GM18870 (cell line): ENCODE data around the gene ZBTB2.

ENCODE experiments used
- ATAC-seq: cut with Tn5 transposase; IDR thresholded peaks from one replicate; pipeline ENCODE4 v1.9.1; 2021; ENCODE audit warnings: moderate library complexity; ENCODE audit not compliant: unreplicated experiment

The ZBTB2 gene, protein sequence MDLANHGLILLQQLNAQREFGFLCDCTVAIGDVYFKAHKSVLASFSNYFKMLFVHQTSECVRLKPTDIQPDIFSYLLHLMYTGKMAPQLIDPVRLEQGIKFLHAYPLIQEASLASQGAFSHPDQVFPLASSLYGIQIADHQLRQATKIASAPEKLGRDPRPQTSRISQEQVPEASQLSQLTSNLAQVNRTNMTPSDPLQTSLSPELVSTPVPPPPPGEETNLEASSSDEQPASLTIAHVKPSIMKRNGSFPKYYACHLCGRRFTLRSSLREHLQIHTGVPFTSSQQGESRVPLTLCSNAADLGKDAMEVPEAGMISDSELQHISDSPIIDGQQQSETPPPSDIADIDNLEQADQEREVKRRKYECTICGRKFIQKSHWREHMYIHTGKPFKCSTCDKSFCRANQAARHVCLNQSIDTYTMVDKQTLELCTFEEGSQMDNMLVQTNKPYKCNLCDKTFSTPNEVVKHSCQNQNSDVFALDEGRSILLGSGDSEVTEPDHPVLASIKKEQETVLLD

DNA sequence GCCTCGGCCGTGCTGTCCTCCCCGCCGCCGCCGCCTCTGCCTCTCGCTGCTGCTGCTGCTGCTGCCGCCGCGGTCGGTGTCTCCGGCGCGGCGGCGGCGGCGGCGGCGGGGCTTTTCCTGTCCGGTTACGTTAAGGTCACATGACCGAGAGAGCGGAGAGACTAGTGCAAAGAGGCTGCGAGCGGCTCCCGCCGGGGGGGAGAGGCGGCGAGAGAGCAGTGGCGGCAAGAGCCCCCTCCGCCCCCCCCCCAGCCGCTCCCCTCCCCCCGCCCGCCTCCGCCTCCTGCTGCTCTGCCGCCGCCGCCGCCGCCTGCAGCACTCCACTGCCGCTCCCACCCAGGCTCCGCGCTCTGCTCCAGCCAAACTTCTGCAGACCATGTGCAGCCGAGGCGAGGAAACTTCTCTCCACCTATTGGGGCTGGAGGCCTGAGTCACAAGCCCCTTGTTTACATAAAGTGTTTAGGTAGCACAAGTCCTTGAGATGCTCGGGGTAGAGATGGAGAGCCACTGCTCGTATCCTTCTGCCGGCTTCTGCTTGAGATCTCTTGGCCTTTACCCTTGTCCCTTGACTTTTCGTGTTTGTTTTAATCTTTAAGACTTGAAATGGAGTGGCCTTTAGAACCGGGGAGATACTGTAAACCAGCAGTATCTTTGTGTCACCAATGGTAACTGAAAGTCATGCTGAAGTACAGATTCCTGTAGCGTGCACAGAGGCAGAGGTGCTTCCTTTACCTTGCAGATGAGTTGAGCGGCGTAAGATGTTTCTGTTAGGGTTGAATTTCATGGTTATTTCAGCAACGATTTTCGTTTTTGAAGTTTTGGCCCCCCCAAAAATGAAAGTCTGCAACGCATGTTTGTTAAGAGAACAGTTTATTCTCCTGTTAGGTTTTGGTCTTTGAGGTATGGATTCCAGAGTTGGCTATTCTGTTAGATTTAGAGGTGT lies at the start of gene ZBTB2:
Gene ZBTB2, minus strand, starts transcription at position 89 of the 943 bp plus-strand sequence. CDS start 17,922 bp downstream, outside the sequence.
- peak; percentile 29 for ATAC-seq

DNA sequence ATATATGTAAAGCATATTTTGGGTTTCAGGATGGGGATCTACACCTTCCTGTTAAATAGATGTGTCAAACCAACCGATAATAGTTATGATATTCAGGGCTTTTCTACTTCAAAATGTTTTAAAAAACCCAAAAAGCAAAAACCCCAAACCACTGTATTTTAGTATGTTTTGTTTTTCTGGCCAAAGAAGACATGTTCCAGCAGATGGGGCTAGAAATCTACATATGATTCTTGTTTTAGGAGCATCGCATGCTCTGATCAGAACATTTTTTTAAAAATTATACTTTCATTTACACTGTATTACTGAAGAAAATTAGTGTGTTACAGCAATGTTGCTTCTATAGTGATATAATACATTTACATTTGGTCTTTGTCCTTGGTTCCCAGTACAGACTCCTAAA lies 49.6 kb upstream of the ZBTB2 start:
- ATAC-seq: peak; percentile 30

- peak; percentile 54 for ATAC-seq
Observed at GRCh38 chr6:151440498-151440897, 49.1 kb upstream of the ZBTB2 start.

DNA sequence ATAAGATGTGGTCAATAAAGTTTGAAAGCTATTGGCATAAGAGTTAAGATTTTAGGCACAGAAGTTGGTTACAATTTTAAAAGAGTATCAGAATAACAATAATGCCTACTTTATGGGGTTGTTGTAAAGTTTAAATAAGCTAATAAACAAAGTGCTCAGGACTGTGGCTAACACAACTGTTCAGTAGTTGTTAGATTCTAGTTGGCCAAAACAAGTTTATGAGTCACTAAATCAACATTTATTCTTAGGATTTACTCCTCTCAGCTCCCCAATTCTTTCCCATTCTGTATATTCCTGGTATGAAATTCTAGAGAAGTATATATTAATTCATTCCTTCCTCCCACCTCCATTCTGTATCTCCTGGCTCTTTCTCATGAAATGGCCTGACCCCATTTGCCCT lies 46.0 kb upstream of the ZBTB2 start:
- ATAC-seq: no peak

DNA sequence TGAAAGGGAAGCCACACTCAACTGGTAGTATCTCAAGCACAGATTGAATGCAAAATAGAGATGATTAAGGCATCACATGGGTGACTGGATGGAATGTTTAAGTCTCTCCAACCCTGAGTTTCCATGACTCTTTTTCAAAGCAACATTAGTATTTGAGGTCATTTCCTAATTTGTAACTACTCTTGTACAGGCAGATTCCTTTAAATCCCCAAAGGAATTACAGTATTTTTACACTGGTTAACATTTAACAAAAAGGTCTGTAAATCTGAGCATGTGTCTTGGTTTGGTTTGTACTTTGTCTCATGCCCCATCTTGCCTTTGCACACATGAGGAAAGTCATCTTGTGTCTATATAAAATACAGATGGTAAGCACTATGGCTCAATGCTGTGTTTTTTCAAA lies 45.4 kb upstream of the ZBTB2 start:
- no peak for ATAC-seq

- ATAC-seq: no peak
Observed at GRCh38 chr6:151436300-151436699, 44.9 kb upstream of the ZBTB2 start.

DNA sequence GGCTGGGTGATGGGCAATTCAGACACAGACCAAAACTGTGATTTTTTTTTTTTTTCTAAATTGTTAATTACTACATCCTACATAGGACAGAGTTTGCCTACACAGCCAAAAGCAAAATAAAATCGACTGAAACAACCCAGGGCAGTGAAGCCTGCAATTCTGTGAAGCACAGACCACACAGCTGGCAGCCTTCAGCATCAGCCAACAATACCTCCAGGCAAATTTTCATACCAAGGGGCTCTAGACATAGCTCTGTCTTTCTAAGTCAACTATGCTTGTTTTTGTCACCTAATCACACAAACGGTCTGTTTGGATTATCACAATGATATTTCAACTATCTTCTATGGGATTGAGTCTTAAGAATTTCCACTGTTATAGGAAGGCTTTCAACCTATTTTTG lies 43.0 kb upstream of the ZBTB2 start:
- ATAC-seq: no peak

GRCh38 chr6:151432651-151433050 lies 41.3 kb upstream of the ZBTB2 start:
- no peak for ATAC-seq

DNA sequence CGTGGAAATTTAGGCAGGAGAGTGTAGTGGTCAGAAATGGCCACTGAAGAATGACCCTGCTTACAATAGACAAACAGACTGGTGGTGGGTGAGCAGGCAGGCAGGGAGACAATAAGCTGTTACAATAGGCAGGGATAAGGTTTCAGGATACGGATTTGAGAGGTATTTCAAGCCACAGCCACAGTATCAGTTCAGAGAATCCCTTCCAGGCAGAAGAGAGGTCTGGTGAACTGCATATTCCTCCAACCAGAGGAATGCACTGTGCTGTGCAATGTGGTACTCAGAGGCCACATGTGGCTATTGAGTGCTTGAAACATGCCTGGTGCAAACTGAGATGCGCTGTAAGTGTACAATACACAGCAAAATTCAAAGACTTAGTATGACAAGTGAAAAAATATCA lies 40.0 kb upstream of the ZBTB2 start:
- ATAC-seq: no peak

- ATAC-seq: no peak
Observed at GRCh38 chr6:151430886-151431285, 39.5 kb upstream of the ZBTB2 start.

DNA sequence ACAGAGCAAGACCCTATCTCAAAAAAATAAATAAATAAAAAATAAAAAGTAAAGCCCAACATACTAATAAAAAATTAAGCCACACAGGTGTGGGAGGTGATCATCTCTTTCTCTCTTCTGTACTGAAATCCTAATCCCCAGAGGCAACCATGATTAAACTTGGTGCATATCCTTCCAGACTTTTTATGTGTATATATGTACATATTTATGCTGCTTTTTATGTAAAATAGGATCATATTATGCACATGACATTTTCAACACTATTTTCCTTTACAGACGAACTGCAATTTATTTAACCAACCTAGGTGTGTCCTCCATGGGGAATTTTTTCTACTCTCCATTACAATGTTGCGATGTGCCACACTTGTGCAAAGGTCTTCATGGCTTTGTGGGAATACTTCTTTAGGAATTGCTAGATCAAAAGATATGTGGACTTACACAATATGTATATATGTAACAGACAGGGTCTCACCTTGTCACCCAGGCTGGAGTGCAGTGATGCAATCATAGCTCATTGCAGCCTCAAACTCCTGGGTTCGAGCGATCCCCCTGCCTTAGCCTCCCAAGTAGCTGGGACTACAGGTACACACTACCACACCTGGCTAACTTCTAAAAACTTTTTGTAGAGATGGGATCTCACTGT lies 36.9 kb upstream of the ZBTB2 start:
- no peak for ATAC-seq

GRCh38 chr6:151425561-151425960 lies 34.2 kb upstream of the ZBTB2 start:
- ATAC-seq: no peak

GRCh38 chr6:151422981-151423380 lies 31.6 kb upstream of the ZBTB2 start:
- no peak for ATAC-seq

DNA sequence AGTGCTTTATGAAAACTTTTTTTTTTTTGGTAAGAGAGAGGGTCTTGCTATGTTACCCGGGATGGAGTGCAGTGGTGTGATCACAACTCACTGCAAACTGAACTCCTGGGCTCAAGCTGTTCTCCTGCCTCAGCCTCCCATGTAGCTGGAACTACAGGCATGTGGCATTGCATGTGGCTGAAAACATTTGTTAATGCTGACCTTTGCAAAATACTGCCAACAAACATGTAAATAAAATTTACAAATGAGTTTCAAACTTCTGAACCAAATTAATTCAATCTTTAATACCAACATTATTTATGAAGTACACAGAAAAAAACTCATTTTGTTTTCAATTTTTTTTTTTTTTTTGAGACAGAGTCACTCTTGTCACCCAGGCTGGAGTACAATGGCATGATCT lies 26.1 kb upstream of the ZBTB2 start:
- ATAC-seq: no peak

DNA sequence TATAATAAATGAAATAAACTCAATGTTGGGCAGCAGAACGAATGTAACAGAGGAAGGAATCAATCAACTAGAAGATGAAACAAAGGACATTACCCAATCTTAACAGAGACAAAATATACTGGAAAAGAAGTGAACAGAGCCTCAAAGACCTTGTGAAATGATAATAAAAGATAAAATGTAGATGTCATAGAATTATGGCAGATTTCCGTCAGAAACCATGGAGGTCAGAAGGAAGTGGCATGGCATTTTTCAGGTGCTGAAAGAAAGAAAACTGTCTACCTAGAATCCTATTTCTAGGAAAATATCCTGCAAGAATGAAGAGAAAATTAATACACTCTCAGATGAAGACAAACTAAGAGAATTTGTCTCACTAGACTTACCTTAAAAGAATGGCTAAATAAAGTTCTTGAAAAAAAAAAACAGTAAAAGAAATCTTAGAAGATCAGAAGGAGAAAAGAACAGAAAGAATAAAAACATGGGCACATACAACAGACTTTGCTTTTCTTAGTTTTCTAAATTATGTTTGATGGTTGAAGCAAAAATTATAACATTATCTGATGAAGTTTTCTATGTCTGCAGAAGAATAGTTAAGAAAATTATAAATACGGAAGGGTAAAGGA lies 23.4 kb upstream of the ZBTB2 start:
- ATAC-seq: no peak

DNA sequence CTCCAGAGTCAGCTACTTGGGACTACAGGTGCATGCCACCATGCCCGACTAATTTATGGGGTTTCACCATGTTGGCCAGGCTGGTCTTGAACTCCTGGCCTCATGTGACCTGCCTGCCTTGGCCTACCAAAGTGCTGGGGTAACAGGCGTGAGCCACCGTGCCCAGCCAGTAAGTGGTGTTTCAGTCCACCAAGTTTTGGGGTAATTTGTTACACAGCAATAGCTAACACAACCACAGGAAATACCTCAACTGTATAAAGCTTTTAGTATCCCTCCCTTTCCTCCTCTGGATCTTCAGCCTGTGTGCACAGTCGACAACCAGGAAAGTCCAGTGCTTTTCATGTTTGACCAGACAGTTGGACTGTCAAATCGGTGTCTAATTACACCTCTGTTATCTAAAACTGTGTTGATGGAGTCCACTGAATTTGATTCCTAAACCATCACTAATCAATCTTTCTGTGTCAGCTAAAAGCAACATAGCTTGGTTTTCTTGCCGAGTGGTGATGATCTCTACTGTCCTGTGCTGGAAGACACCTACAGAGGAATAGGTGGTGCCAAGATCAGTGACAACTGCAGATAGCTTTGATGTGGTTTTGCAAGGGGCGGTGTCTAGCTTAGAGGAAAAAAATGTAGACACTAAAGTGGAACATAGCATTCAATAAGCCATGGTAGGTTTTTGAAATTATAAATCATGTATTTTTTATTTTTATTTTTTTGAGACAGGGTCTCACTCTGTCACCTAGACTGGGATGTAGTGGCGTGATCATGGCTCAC lies 22.2 kb upstream of the ZBTB2 start:
- ATAC-seq: no peak

DNA sequence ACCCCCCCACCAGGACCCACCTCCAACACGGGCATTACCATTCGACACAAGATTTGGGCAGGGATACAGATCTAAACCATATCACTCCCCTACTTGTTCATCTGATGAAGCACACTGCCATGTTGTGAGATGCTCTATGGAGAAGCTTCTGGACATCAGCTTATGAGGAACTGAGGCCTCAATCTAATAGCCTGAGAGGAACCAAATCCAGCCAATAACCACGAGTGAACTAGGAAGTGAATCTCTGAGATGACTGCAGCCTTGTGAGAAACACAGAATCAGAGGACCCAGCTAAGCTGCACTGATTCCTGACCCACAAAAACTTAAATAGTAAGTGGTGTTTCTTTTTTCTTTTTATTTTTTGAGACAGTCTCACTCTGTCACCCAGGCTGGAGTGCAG lies 21.6 kb upstream of the ZBTB2 start:
- no peak for ATAC-seq

DNA sequence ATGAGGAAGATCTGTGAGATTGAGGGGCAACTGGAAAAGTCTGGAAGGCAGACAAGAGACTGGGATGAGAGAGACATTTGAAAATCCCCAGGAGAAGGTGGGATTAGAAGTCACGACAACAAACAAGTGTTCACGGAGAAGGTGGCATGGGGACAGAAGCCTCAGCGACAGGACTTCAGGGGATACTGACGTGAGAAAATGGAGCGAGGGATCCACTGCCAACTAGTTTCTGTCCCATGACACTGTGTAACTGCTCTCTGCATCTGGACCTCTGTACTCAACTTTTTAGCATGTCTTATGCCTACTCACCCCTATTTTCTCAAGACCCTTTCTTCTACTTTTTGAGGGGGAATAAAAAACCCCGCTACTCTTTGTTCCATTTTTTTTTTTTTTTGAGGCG lies 18.3 kb upstream of the ZBTB2 start:
- no peak for ATAC-seq

- ATAC-seq: peak; percentile 89
Observed at GRCh38 chr6:151409260-151409659, 17.9 kb upstream of the ZBTB2 start.

DNA sequence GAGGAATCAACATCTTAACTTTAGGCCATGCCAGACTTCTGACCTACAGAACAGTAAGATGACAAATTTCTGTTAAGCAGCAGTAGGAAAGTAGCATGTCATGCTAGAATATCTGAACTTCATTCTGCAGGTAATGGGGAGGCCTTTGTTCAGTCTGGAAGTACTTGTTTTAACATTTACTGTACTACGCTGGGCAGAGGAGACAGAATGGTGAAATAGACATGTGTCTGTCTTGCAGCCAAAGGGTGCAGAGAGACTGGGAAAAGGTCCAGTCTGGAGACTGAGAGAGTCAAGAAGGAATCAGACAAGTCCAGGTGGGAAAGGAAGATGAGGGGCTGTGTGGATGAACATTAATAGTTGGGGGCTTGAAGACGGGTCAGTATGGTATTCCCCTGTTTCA lies 17.5 kb upstream of the ZBTB2 start:
- no peak for ATAC-seq
